NB4 (cell line): ENCODE data around the gene WIPF1.
A peak's percentile ranks its signal among the peaks of the same experiment; 100 is the strongest.

ENCODE experiments used
- DNase-seq: peaks from one replicate; pipeline ENCODE4 v3.0.0; 2010; ENCODE audit warnings: low read depth
- H3K4me3 ChIP-seq: one replicate; pipeline ENCODE4 v1.5.1; 2011; ENCODE audit warnings: mild to moderate bottlenecking, low read depth, low read length, moderate library complexity
- MAX ChIP-seq: IDR thresholded peaks from 2 replicates; pipeline ENCODE4 v1.6.1; 2011; ENCODE audit warnings: low read depth, low read length
- MYC ChIP-seq: IDR thresholded peaks from 2 replicates; pipeline ENCODE4 v1.6.1; 2011; ENCODE audit warnings: low read depth, low read length
- POLR2A ChIP-seq: IDR thresholded peaks from 2 replicates; pipeline ENCODE4 v1.6.1; 2011; ENCODE audit warnings: mild to moderate bottlenecking; ENCODE audit not compliant: insufficient read length; ENCODE audit errors: extremely low read depth
- TF ChIP-seq, protein P1 (sequence below): IDR thresholded peaks from one replicate; pipeline ENCODE4 v1.5.1; 2012; ENCODE audit warnings: low read depth, low read length

The WIPF1 gene

DNA sequence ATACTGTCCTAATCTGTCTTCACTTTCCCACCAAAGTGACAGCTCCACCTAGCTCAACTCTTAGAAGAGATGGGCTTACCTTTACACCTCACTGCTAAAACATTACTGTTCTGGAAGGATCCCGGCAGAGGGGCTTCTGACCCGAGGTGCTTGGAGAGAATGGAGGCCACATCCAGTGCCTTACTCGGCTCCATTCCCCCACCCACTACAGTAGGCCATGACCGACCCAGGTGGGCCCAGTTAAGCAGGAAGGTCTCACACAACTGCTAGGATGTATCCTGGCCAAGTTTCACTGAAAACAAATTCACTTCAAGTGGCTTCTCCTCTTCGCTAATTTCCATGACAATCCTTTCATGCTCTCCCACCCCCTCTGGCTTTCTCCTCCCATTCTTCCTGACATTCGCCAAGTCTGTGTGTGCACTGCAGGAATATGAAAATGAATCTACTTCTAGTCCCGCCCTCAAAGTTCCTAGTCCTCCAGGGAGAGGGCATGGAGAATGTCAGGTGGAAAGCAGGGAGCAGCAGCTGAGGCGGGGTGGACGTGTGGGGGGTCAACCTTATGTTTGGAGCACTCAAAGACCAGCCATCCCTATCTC lies 11.8 kb downstream of the WIPF1 start:
- TF ChIP-seq, protein P1, sequence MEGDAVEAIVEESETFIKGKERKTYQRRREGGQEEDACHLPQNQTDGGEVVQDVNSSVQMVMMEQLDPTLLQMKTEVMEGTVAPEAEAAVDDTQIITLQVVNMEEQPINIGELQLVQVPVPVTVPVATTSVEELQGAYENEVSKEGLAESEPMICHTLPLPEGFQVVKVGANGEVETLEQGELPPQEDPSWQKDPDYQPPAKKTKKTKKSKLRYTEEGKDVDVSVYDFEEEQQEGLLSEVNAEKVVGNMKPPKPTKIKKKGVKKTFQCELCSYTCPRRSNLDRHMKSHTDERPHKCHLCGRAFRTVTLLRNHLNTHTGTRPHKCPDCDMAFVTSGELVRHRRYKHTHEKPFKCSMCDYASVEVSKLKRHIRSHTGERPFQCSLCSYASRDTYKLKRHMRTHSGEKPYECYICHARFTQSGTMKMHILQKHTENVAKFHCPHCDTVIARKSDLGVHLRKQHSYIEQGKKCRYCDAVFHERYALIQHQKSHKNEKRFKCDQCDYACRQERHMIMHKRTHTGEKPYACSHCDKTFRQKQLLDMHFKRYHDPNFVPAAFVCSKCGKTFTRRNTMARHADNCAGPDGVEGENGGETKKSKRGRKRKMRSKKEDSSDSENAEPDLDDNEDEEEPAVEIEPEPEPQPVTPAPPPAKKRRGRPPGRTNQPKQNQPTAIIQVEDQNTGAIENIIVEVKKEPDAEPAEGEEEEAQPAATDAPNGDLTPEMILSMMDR = no peak
- TF ChIP-seq MAX (no peak), POLR2A (no peak), MYC (no peak)
- no peak for DNase-seq
- H3K4me3 ChIP-seq = no peak overlapping the region

- no peak for TF ChIP-seq MAX
- no peak for DNase-seq
- H3K4me3 ChIP-seq = no peak overlapping the region
These were observed 12.5 kb downstream of the WIPF1 start for GRCh38 chr2:174585146-174585545.

- no peak for TF ChIP-seq MAX
- no peak for TF ChIP-seq POLR2A
- TF ChIP-seq MYC = no peak
- TF ChIP-seq, protein P1 = no peak
- no peak overlapping the region for H3K4me3 ChIP-seq
- no peak for DNase-seq
These were observed 16.1 kb downstream of the WIPF1 start for GRCh38 chr2:174581491-174581890.

DNA sequence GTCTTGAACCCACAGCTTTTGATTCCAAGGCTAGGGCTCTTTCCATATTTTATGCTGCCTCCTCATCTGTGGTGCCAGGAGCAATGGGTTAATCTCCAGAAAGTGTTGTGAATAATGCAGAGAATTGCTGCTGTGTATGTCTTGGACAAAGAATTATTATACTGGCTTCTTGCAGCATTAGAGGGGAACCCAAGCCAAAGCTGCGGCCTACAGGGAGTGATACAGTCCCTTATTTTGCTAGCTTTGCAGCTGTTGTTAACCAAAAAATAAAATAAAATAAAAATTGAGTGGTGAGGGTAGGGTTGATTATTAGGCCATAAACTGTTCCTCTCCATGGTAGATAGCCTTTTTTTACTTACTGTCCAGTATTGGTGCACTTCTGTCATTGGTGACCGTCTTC lies 16.7 kb downstream of the WIPF1 start:
- DNase-seq = no peak
- no peak overlapping the region for H3K4me3 ChIP-seq
- TF ChIP-seq, protein P1 = no peak
- TF ChIP-seq MAX (no peak), POLR2A (no peak), MYC (no peak)

DNA sequence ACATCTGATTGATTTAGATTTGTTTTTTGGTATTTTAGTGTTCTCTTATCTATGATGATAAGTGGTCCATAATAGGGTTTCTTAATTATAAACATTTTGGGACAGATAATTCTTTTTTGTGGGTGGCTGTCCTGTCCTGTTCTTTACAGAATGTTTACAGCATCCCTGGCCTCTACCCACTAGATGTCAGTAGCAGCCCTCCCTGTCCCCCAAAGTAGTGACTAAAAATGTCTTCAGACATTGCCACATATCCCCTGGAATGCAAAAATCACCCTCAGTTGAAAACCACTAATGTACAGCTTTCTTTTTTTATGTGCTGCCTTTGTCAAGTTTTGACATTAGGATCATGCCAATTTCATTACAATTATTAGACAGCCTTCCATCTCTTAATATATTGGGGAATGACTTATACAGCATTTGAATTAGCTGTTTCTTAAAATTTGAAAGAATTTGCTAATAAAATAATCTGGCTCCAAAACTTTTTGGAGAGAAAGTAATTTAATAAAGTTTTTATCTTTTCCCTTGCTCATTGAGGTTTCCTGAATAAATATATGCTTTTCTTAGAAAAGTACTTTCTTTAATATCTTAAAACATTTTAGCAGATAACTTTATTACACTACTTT lies 19.5 kb downstream of the WIPF1 start:
- no peak overlapping the region for H3K4me3 ChIP-seq
- TF ChIP-seq, protein P1 = peak; percentile 81
- no peak for TF ChIP-seq POLR2A
- DNase-seq = peak; percentile 83

DNA sequence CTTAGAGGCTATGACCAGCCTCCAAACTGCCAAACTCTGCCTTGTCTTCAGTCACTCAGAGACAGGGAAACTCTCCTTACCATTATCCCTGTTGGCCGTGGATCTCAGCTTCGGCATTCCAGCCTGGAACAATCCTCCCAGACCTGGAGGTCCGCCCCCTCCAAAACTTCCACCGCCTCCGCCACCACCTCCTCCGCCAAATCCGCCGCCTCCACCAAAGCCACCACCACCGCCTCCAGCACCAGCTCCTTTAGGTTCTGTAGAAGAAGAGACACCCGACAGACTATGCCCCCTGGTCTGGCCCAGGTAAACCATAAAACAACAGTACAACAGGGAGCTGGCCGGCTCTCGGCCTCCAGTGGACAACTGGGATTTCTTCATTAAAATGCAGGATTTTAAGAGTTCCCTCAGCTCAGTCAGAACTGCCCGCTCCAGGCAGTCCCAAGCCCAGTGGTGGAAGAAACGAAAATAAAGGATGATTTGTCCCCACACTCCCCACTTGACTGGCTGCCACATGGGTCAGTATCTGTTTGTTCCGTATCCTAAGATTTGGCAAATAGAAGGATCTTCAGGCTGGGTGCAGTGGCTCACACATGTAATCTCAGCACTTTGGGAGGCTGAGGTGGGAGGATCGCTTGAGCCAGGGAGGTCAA lies 22.4 kb downstream of the WIPF1 start:
- no peak for DNase-seq
- TF ChIP-seq POLR2A (no peak), MAX (no peak)
- TF ChIP-seq, protein P1 = no peak
- no peak overlapping the region for H3K4me3 ChIP-seq
